IPS DF 6.9 (cell line): ENCODE measurements around the gene PNPLA3.

Experiments
- DNase-seq: peaks from one replicate; pipeline ENCODE4 v3.0.0-alpha.2; 2013; ENCODE audit warnings: low read depth, low spot score
- H3K27ac ChIP-seq: one replicate; pipeline ENCODE4 v1.5.1; 2013; ENCODE audit warnings: low read length, control low read depth
- H3K27me3 ChIP-seq: 2 replicates; pipeline ENCODE4 v1.6.1; 2013; ENCODE audit warnings: mild to moderate bottlenecking, low read length; ENCODE audit not compliant: control insufficient read depth, insufficient read depth
- H3K36me3 ChIP-seq: 2 replicates; pipeline ENCODE4 v1.6.1; 2013; ENCODE audit warnings: low read length; ENCODE audit not compliant: control insufficient read depth, insufficient read depth
- H3K4me1 ChIP-seq: 2 replicates; pipeline ENCODE4 v1.6.1; 2013; ENCODE audit warnings: low read length; ENCODE audit not compliant: control insufficient read depth, insufficient read depth
- H3K4me3 ChIP-seq: 2 replicates; pipeline ENCODE4 v1.5.1; 2013; ENCODE audit warnings: mild to moderate bottlenecking, low read length
- H3K9me3 ChIP-seq: 2 replicates; pipeline ENCODE4 v1.6.1; 2013; ENCODE audit warnings: low read length, inconsistent platforms; ENCODE audit not compliant: control insufficient read depth, insufficient read depth
- WGBS: extraction: QIAGEN DNeasy Blood & Tissue Kit; methylation state at CpG from one replicate; pipeline ENCODE4 v1.1.7; 2013; ENCODE audit warnings: mixed read lengths, missing lambda C conversion rate; ENCODE audit not compliant: insufficient read length, insufficient coverage; 5-methylcytosine and 5-hydroxymethylcytosine counted together

The PNPLA3 gene

GRCh38 chr22:43946384-43946667 is 22.7 kb downstream of the PNPLA3 start:
- no CpG with 5 or more reads among the region's 7 CpGs for WGBS
- Histone ChIP-seq H3K9me3 (no peaks in the 10 kb centered on the region), H3K36me3 (peaks cover 23% of the 10 kb centered on the region), H3K27ac (no peak overlapping the region), H3K4me1 (no peaks in the 10 kb centered on the region; the same call in 1 of the 2 replicates), H3K27me3 (no peaks in the 10 kb centered on the region), H3K4me3 (no peak overlapping the region)
- DNase-seq: no peak

GRCh38 chr22:43948836-43949406 is 25.3 kb downstream of the PNPLA3 start:
- no peak for DNase-seq
- no peak overlapping the region for H3K4me3 ChIP-seq
- H3K36me3 ChIP-seq: peaks cover 13% of the 10 kb centered on the region
- no peaks in the 10 kb centered on the region for H3K9me3 ChIP-seq
- no peaks in the 10 kb centered on the region; the same call in 1 of the 2 replicates for H3K4me1 ChIP-seq
- H3K27me3 ChIP-seq: no peaks in the 10 kb centered on the region
- no peak overlapping the region for H3K27ac ChIP-seq
- no CpG with 5 or more reads among the region's 12 CpGs for WGBS

GRCh38 chr22:43951391-43951790 is 27.8 kb downstream of the PNPLA3 start:
- Histone ChIP-seq H3K27me3 (no peaks in the 10 kb centered on the region), H3K27ac (no peak overlapping the region), H3K4me1 (no peaks in the 10 kb centered on the region; the same call in 1 of the 2 replicates), H3K9me3 (no peaks in the 10 kb centered on the region), H3K4me3 (no peak overlapping the region), H3K36me3 (0 out of 2 replicates have a peak, but pooled peaks cover 3% of the 10 kb centered on the region)
- whole genome bisulfite sequencing: no CpG with 5 or more reads among the region's 5 CpGs
- DNase-seq: no peak

GRCh38 chr22:43951966-43952365 is 28.4 kb downstream of the PNPLA3 start:
- no peak for DNase-seq
- Histone ChIP-seq H3K27me3 (no peaks in the 10 kb centered on the region), H3K4me1 (no peaks in the 10 kb centered on the region), H3K27ac (no peak overlapping the region), H3K4me3 (no peak overlapping the region), H3K36me3 (no peaks in the 10 kb centered on the region), H3K9me3 (no peaks in the 10 kb centered on the region)
- no CpG with 5 or more reads among the region's 7 CpGs for whole genome bisulfite sequencing

GRCh38 chr22:43953988-43954785 is 30.6 kb downstream of the PNPLA3 start:
- no CpG with 5 or more reads among the region's 7 CpGs for WGBS
- Histone ChIP-seq H3K4me1 (no peaks in the 10 kb centered on the region), H3K9me3 (no peaks in the 10 kb centered on the region), H3K27ac (no peak overlapping the region), H3K36me3 (no peaks in the 10 kb centered on the region), H3K4me3 (peak overlapping the region; percentile 62; the same call in 1 of the 2 replicates), H3K27me3 (no peaks in the 10 kb centered on the region)
- DNase-seq: no peak

- DNase-seq: peak; percentile 79
- Histone ChIP-seq H3K4me1 (no peaks in the 10 kb centered on the region), H3K36me3 (no peaks in the 10 kb centered on the region), H3K27ac (no peak within 1 kb of the TSS), H3K4me3 (peak within 1 kb of the TSS; percentile 62), H3K9me3 (no peaks in the 10 kb centered on the region), H3K27me3 (no peaks in the 10 kb centered on the region)
- WGBS: no CpG with 5 or more reads among the region's 74 CpGs
These were observed 31.7 kb downstream of the PNPLA3 start, which contains the start of gene SAMM50 for GRCh38 chr22:43955040-43955882. Gene SAMM50 (plus strand): TSS chr22:43955442. CDS start chr22:43955578, 136 bp downstream.

GRCh38 chr22:43955883-43956782 is 32.5 kb downstream of the PNPLA3 start:
- Histone ChIP-seq H3K9me3 (no peaks in the 10 kb centered on the region), H3K27me3 (no peaks in the 10 kb centered on the region), H3K27ac (no peak overlapping the region), H3K4me1 (no peaks in the 10 kb centered on the region), H3K36me3 (no peaks in the 10 kb centered on the region), H3K4me3 (peak overlapping the region; percentile 62)
- no CpG with 5 or more reads among the region's 17 CpGs for WGBS
- DNase-seq: no peak

- no peaks in the 10 kb centered on the region for H3K27me3 ChIP-seq
- H3K27ac ChIP-seq: no peak overlapping the region
- no peaks in the 10 kb centered on the region for H3K9me3 ChIP-seq
- no peaks in the 10 kb centered on the region for H3K36me3 ChIP-seq
- WGBS: no CpG with 5 or more reads among the region's 9 CpGs
- no peaks in the 10 kb centered on the region for H3K4me1 ChIP-seq
- no peak for DNase-seq
- H3K4me3 ChIP-seq: no peak overlapping the region
These were observed 33.3 kb downstream of the PNPLA3 start for GRCh38 chr22:43956805-43957463.

- H3K4me1 ChIP-seq: no peaks in the 10 kb centered on the region
- H3K27me3 ChIP-seq: no peaks in the 10 kb centered on the region
- no peak overlapping the region for H3K4me3 ChIP-seq
- no peak for DNase-seq
- no peaks in the 10 kb centered on the region for H3K36me3 ChIP-seq
- H3K9me3 ChIP-seq: no peaks in the 10 kb centered on the region
- H3K27ac ChIP-seq: no peak overlapping the region
- no CpG with 5 or more reads among the region's 11 CpGs for WGBS
These were observed 34.3 kb downstream of the PNPLA3 start for GRCh38 chr22:43957871-43958270.
